Activated CD4-positive, alpha-beta T cell treated with anti-CD3 and anti-CD28 coated beads, Interleukin-2, amount 50 U/mL, for 4 hours (primary cell): ENCODE measurements around the gene RFNG.

ENCODE experiments used
- DNase-seq, 2 experiments: peaks; one replicate each; pipeline ENCODE4 v3.0.0-alpha.2; 2020

RFNG gene

GRCh38 chr17:82012640-82013295, 38.8 kb downstream of the RFNG start:
- DNase-seq = no peak

- no peak for DNase-seq
Observed at GRCh38 chr17:82012261-82012639, 39.4 kb downstream of the RFNG start.

DNA sequence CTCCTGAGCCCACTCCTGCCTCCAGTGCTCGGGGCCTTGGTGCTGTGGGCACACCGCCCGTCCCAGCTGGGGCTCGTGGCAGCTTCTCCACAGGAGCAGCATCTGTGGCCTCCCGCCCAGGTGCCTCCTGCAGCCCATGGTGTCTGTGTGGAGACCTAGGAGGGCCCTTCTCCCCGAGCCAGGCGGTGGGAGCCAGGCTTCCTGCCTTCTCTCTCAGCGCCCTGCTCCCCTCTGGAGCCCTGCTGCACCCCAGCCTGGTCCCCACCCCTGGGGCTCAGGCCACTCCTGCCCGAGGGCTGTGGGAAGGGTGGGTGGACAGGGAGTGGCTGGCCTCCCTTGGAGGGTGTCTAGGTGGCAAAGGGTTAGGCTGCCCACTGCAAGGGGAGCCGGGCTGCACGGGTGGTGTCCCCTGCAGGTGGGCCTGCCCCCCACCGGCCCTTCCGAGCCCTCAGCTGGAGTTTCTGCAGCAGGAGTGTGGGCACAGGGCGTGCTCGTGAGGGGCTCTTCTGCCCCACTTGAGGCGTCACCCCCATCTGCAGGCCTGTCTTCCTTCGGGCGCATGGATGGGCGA, 39.9 kb downstream of the RFNG start:
- no peak for DNase-seq

DNA sequence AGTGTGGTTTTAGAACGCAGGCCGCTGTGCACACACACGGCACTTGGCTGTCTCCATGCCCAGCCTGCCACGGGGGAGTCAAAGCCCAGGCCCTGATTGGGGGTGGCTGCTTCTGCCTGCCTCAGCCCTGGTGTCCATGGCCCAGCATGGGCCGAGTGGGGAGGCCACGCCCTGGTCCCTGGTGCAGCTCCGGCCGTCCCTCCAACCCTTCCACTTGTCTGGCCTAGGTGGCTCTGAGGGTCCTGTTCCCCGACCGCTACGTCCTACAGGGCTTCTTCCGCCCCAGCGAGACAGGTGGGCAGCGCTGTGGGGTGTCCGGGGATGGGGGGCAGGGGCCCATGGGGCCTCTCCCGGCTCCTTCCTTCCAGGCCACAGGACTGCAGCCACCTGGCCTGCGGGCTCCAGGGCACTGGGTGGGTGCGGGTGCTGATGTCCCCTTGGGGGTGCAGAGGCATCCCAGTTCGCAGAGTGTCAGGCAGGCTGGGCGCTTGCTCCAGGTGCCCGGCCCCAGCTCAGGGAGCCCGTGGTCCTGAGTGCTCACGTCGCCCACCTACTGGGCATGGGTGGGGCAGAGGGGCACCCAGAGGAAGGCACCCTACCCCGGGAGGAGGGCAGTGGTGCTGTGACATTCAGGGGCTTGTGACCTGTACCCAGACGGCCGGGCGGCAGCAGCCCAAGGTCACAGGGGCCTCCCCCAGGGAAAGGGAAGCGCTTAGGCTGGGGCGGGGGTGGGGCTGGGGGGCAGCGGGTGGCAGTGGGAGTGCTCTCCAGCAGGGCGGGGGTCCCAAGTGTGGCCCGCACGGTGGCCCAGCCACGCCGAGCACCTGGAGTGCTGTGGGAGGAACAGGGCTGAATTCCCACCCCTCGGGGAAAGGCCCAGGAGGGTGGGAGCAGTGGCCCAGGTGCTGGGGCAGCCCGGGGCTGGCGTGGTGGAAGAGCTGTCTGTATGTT, 40.8 kb downstream of the RFNG start:
- no peak for DNase-seq

GRCh38 chr17:82009413-82009812, 42.2 kb downstream of the RFNG start:
- no peak for DNase-seq

DNA sequence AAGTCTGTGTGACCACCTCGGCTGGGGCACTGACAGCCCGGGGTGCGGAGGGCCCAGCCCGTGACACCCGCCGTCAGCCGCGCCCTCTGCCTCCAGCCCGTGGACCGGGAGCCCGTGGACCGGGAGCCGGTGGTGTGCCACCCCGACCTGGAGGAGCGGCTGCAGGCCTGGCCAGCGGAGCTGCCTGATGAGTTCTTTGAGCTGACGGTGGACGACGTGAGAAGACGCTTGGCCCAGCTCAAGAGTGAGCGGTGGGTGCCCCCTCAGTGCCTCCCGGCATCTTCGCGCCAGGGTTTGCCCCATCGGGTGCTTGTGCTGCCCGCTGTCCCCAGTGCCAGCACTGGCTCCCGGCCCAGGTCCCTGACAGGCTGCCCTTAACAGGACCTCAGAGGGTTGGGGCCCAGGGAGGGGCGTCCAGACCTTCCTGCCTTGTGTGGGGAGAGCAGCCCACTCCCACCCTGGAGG, 42.6 kb downstream of the RFNG start:
- no peak for DNase-seq

DNA sequence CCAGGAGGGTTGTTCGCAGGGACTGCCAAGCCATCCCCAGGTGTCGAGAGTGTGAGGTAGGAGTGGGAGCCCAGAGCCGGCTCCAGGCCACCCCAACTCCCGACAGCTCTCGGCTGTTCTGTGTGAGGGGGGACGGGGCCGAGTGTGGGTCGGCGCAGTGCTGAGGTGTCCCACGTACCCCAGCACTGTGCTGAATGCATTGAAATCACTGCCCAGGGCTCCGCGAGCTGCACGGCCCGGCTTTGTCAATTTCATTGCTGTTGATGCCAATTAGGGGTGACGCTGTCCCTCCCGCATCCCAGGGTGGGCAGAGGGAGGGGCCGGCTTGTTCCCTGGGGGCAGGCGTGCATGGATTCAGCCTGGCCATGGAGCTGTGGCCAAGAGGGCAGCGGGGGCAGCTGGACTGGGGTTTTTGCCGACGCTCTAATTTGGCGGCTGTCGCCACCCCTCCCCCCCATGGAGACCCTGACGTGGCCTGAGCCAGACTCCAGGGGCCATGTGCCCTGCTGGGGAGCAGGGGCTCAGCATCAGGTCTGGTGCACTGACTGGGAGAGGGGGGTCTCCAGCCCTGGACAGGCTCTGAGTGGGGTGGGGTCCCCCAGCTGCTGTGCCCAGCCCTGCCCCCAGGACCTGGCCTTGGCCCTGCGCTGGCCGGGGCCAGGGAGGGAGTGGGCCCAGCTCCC, 43.2 kb downstream of the RFNG start:
- no peak for DNase-seq

GRCh38 chr17:82007495-82008257, 43.9 kb downstream of the RFNG start:
- DNase-seq = no peak

DNA sequence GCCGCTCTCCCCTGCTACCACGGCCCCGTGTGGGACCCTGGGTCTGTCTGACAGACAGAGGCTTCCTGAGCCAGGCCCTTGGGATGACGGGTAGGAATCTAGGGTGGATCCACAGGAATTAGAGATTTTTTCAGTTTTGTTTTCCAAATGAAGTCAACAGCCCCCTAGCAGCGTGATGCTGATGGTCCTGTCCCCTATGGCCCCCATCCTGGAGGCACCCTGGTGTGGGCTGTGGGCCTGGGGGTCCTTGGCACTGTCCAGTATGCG, 44.5 kb downstream of the RFNG start:
- DNase-seq = no peak

DNA sequence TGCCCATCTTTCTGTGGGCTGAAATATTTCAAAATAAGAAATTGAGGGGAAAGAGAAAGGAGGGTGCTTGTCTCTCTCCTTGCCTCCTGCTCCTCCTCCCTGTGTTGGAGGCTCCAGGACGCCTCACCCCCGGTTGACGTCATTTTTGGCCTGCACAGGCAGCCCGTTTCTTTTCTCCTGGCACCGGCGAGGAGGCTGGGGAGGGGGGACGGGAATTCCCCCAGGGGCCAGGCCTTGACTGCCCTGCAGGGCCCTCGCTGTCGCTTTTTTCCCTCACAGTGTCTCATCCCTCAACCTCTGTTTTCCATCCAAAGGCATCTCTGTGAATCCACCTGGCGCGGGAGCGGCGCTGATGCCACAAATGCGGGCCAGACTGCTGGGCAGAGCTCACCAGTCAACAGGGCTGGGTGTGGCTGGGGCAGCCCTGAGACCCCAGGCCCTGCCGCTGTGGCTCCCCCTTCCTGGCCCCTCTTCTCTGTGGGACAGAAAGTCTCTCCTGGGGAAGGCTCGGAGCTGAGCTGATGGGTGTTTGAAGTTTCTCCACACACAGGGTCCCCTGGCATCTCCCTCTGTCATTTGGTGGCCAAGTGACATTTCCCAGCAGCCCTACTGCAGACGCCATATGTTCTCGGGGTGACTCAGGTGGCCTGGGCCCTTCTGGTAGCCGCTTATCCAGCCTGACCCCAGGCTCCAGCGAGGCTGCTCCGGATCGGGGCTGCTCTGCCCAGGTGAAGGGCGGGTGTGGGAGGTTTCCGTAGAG, 45.0 kb downstream of the RFNG start:
- no peak for DNase-seq

DNA sequence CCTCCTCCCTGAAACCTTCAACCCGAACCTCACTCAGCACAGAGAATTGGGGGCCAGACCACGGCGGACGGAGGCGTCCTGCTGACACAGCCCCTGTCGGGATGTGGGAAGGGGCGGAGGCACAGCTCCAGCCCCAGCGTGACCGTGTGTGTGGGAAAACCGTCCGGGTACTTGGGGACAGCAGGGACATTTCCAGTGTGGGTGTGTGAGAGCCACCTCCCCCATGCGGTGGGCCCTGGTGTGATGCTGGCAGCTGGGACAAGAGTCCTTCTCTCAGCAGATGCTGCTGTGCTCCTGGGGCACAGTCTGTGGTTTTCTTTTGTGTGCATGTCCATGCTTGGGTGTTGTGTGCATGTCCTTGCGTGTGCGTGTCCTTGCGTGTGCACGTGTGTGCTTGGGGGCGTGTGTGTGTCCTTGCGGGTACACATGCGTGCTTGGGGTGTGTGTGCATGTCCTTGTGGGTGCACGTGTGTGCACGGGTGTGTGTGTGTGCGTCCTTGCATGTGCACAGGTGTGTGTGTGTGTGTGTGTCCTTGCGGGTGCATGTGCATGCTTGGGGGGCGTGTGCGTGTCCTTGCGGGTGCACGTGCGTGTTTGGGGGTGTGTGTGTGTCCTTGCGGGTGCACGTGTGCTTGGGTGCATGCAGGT, 45.8 kb downstream of the RFNG start:
- no peak for DNase-seq

DNA sequence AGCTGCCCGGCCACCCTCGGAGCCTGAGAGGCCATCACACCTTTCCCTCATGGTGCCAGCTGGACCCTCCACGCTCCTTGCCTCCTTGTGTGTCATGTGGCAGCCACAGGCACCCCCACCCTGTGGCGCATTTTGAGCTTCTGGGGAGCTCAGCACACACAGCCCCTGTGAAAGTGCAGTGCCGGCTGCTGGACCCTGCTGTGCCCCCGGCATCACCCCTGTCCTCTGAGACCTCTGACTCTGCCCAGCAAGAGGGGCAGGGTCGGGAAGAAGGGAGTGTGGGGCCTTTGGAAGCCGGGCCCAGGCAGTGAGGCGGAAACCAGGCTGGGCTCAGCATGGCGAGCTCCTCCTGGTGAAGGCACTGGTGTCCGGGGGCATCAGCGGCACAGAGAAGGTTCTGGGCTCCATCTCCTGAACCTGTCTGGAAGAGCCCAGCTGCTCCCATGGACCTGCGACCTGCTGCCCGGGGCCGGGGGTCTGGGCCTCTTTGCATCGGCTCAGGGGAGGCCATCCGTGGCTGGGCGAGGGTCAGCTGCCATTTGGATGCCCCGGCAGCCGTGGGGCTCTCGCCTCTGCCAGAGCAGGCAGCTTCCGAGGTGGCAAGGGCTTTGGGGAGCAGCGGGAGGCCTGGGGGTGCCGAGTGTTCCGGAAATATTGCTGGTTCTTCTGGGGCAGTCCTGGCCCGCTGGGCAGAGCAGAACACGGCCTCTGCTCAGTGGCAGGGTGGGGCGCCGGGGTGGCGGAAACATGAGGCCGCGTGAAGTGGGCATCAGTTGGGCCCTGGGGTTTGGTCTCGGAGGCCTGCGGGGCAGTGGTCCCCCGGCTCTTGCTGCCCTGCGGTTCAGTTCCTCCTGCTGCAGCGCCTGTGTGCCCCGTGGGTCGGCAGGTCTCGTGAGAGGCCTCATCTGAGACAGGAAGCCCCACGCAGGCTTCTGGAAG, 46.8 kb downstream of the RFNG start:
- no peak for DNase-seq

GRCh38 chr17:82003411-82004381, 47.9 kb downstream of the RFNG start:
- peak; percentile 33 for DNase-seq

DNA sequence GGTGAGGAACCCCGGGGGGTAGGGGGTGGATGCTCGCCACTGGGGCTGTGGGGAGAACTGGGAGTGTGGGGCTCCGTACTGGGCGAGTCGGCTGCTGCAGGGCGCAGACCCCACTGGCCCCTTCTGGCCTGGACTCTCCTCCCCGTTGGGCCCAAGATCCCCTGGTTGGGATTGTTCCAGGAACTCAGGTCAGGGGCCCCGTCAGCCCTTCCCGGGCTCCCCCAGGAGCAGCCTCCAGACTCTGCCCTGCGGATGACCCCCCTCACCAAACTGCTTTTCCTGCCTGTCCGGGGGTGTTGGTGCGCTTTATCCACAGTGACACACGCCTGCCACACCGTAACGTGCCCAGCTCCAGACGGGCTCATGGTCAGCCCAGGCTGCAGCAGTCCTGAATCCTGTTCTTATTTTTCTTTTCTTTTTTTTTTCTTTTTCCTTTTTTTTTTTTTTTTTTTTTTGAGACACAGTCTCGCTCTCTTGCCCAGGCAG, 50.0 kb downstream of the RFNG start:
- no peak for DNase-seq

- no peak for DNase-seq
Observed at GRCh38 chr17:82000803-82001570, 50.6 kb downstream of the RFNG start.

DNA sequence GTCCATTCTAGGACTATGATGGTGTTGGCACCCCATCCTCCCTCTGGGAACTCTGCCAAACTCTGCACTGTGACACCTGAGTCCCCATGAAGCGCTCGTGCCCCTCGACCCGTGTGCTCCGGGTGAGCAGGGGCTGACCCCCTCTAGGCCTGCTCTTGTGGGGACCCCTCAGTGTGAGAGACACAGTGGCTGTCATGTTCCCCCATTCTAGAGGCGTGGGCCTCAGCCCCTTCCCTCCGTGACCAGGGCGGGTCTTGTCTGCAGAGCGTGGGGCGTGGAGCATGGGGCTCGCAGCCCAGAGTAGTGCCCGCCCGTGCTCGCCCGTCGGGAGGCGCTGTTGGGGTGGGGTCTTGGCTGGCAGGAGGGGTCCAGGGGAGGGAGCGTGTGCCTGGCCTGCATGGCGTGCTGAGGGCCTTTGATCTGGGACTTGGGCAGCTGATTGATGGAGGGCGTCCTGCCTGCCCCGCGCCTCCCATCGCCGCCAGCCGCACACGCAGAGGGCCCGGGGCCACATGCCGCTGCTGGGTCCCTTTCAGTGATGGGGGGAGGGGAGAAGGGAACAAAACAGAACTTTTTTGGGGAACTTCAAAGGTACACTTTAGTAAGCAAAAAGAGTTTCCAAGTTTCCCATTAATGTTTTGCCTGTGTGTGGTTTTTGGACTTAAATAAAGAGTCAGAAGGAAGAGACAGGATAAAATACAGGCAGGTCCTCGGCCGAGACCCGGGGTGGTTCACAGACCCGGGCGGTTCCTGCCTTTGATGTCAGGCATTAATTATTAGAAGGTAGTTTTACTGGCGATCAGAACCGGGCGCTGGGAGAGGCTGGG, 51.4 kb downstream of the RFNG start:
- DNase-seq = no peak

- no peak for DNase-seq
Observed at GRCh38 chr17:81999587-81999975, 52.0 kb downstream of the RFNG start.
